Adipocyte (in vitro differentiated cells): ENCODE data around the gene ITPK1.

Source experiments
- DNase-seq: peaks from one replicate; pipeline ENCODE4 v3.0.0-alpha.2; 2015; ENCODE audit warnings: low read depth
- H3K27me3 ChIP-seq: replicated peaks from 2 replicates; pipeline ENCODE4 v1.7.0; 2013; ENCODE audit warnings: mild to moderate bottlenecking, low read length, moderate library complexity; ENCODE audit not compliant: control insufficient read depth, insufficient read depth
- H3K36me3 ChIP-seq: 2 replicates; pipeline ENCODE4 v1.7.0; 2013; ENCODE audit warnings: low read length, mild to moderate bottlenecking, moderate library complexity; ENCODE audit not compliant: control insufficient read depth, insufficient read depth, severe bottlenecking
- H3K4me1 ChIP-seq: 2 replicates; pipeline ENCODE4 v1.7.0; 2013; ENCODE audit warnings: mild to moderate bottlenecking, low read length, moderate library complexity; ENCODE audit not compliant: control insufficient read depth, insufficient read depth
- H3K4me3 ChIP-seq: 2 replicates; pipeline ENCODE4 v1.7.0; 2013; ENCODE audit warnings: mild to moderate bottlenecking, low read length, moderate library complexity
- H3K9ac ChIP-seq: 2 replicates; pipeline ENCODE4 v1.7.0; 2013; ENCODE audit warnings: mild to moderate bottlenecking, low read length, moderate library complexity
- H3K9me3 ChIP-seq: 2 replicates; pipeline ENCODE4 v1.7.0; 2013; ENCODE audit warnings: mild to moderate bottlenecking, low read length, moderate library complexity; ENCODE audit not compliant: control insufficient read depth

The ITPK1 gene

GRCh38 chr14:92948647-92949046 is 167.1 kb downstream of the ITPK1 start:
- no peak overlapping the region for H3K9ac ChIP-seq
- H3K36me3 ChIP-seq, result peaks cover 30% of the 10 kb centered on the region
- H3K9me3 ChIP-seq, result no peaks in the 10 kb centered on the region
- H3K27me3 ChIP-seq, result no peaks in the 10 kb centered on the region
- no peak for DNase-seq
- peaks cover 22% of the 10 kb centered on the region for H3K4me1 ChIP-seq
- H3K4me3 ChIP-seq, result no peak overlapping the region

- no peaks in the 10 kb centered on the region for H3K9me3 ChIP-seq
- H3K4me3 ChIP-seq, result no peak overlapping the region
- H3K4me1 ChIP-seq, result peaks cover 22% of the 10 kb centered on the region
- DNase-seq, result no peak
- H3K36me3 ChIP-seq, result peaks cover 40% of the 10 kb centered on the region
- no peak overlapping the region for H3K9ac ChIP-seq
- no peaks in the 10 kb centered on the region for H3K27me3 ChIP-seq
These were observed 168.7 kb downstream of the ITPK1 start for GRCh38 chr14:92946847-92947545.

GRCh38 chr14:92945959-92946846 is 169.5 kb downstream of the ITPK1 start:
- Histone ChIP-seq H3K9ac (no peak overlapping the region), H3K36me3 (peaks cover 43% of the 10 kb centered on the region), H3K4me3 (no peak overlapping the region), H3K9me3 (no peaks in the 10 kb centered on the region), H3K27me3 (no peaks in the 10 kb centered on the region), H3K4me1 (peaks cover 16% of the 10 kb centered on the region)
- no peak for DNase-seq

- no peak for DNase-seq
- Histone ChIP-seq H3K27me3 (no peaks in the 10 kb centered on the region), H3K36me3 (peaks cover 43% of the 10 kb centered on the region), H3K9ac (no peak overlapping the region), H3K4me3 (no peak overlapping the region), H3K4me1 (peaks cover 10% of the 10 kb centered on the region), H3K9me3 (no peaks in the 10 kb centered on the region)
These were observed 170.2 kb downstream of the ITPK1 start for GRCh38 chr14:92945544-92945943.

- no peak overlapping the region for H3K9ac ChIP-seq
- H3K4me3 ChIP-seq, result no peak overlapping the region
- peaks cover 4% of the 10 kb centered on the region for H3K4me1 ChIP-seq
- no peaks in the 10 kb centered on the region for H3K9me3 ChIP-seq
- peaks cover 42% of the 10 kb centered on the region for H3K36me3 ChIP-seq
- DNase-seq, result no peak
- H3K27me3 ChIP-seq, result no peaks in the 10 kb centered on the region
These were observed 170.7 kb downstream of the ITPK1 start for GRCh38 chr14:92944976-92945375.

- no peaks in the 10 kb centered on the region for H3K27me3 ChIP-seq
- H3K9me3 ChIP-seq, result no peaks in the 10 kb centered on the region
- H3K4me1 ChIP-seq, result no peaks in the 10 kb centered on the region
- no peak overlapping the region for H3K9ac ChIP-seq
- H3K36me3 ChIP-seq, result peaks cover 40% of the 10 kb centered on the region
- DNase-seq, result no peak
- no peak overlapping the region for H3K4me3 ChIP-seq
These were observed 171.7 kb downstream of the ITPK1 start for GRCh38 chr14:92943855-92944570.

- DNase-seq, result no peak
- no peak overlapping the region for H3K4me3 ChIP-seq
- no peak overlapping the region for H3K9ac ChIP-seq
- H3K9me3 ChIP-seq, result no peaks in the 10 kb centered on the region
- H3K4me1 ChIP-seq, result no peaks in the 10 kb centered on the region
- peaks cover 39% of the 10 kb centered on the region for H3K36me3 ChIP-seq
- H3K27me3 ChIP-seq, result no peaks in the 10 kb centered on the region
These were observed 172.6 kb downstream of the ITPK1 start for GRCh38 chr14:92942976-92943710.

- Histone ChIP-seq H3K27me3 (no peaks in the 10 kb centered on the region), H3K9ac (no peak overlapping the region), H3K36me3 (peaks cover 35% of the 10 kb centered on the region), H3K4me3 (no peak overlapping the region), H3K4me1 (no peaks in the 10 kb centered on the region), H3K9me3 (no peaks in the 10 kb centered on the region)
- no peak for DNase-seq
These were observed 173.1 kb downstream of the ITPK1 start for GRCh38 chr14:92942576-92942975.

GRCh38 chr14:92942136-92942535 is 173.6 kb downstream of the ITPK1 start:
- no peaks in the 10 kb centered on the region for H3K27me3 ChIP-seq
- no peak overlapping the region for H3K4me3 ChIP-seq
- no peak overlapping the region for H3K9ac ChIP-seq
- no peaks in the 10 kb centered on the region for H3K9me3 ChIP-seq
- peaks cover 35% of the 10 kb centered on the region for H3K36me3 ChIP-seq
- DNase-seq, result no peak
- no peaks in the 10 kb centered on the region for H3K4me1 ChIP-seq

GRCh38 chr14:92941531-92941930 is 174.2 kb downstream of the ITPK1 start:
- no peak overlapping the region for H3K9ac ChIP-seq
- DNase-seq, result no peak
- H3K4me1 ChIP-seq, result no peaks in the 10 kb centered on the region
- H3K27me3 ChIP-seq, result no peaks in the 10 kb centered on the region
- H3K4me3 ChIP-seq, result no peak overlapping the region
- H3K36me3 ChIP-seq, result peaks cover 35% of the 10 kb centered on the region
- H3K9me3 ChIP-seq, result no peaks in the 10 kb centered on the region
